Activated CD8-positive, alpha-beta T cell treated with anti-CD3 and anti-CD28 coated beads, Interleukin-2, amount 10 ng/mL, durations not matched to agents 7 days and 5 days (primary cell): ENCODE measurements around the gene ADM. TPM values are rescaled to one million over a fixed set of nuclear protein-coding genes. Genes with fewer than 3 reads are reported as not detected.

Source experiments
- ATAC-seq: fragments of 150-1000 bp; cut with Tn5 transposase; one replicate; pipeline ENCODE4 v1.10.0; 2021; ENCODE audit warnings: moderate library complexity
- CTCF ChIA-PET: fragments of 350-600 bp; sonication (Branson Sonifier 250); formaldehyde crosslinking; loops from one replicate; lab custom pipeline; 2021; ENCODE audit warnings: antibody characterized with exemption; lab: Charles Lee
- POLR2A ChIA-PET: fragments of 350-600 bp; sonication (Branson Sonifier 250); formaldehyde crosslinking; loops from one replicate; lab custom pipeline; 2021; ENCODE audit warnings: antibody characterized with exemption; lab: Charles Lee
- DNase-seq: peaks from one replicate; pipeline ENCODE4 v3.0.0-alpha.2; 2020
- H3K27ac Mint-ChIP-seq: one replicate; pipeline ENCODE4 v1.8.0; 2021; ENCODE audit warnings: mild to moderate bottlenecking, mixed read lengths
- H3K27me3 Mint-ChIP-seq: one replicate; pipeline ENCODE4 v1.8.0; 2021; ENCODE audit warnings: low read depth, mixed read lengths
- H3K36me3 Mint-ChIP-seq: one replicate; pipeline ENCODE4 v1.8.0; 2021; ENCODE audit warnings: low read depth, mixed read lengths
- H3K4me1 Mint-ChIP-seq: one replicate; pipeline ENCODE4 v1.8.0; 2021; ENCODE audit warnings: low read depth, mixed read lengths
- H3K4me3 Mint-ChIP-seq: one replicate; pipeline ENCODE4 v1.8.0; 2021; ENCODE audit warnings: mild to moderate bottlenecking, mixed read lengths
- H3K9me3 Mint-ChIP-seq: one replicate; pipeline ENCODE4 v1.8.0; 2022; ENCODE audit warnings: mixed read lengths; ENCODE audit not compliant: insufficient read depth
- total RNA-seq, 2 experiments: library from RNA; stranded (reverse); gene quantifications; one replicate each; pipeline ENCODE4 v1.2.3, GENCODE V29; 2021

ADM gene
- total RNA-seq, 2 experiments from 2014 or later, result 3.6 to 3.9 TPM

DNA sequence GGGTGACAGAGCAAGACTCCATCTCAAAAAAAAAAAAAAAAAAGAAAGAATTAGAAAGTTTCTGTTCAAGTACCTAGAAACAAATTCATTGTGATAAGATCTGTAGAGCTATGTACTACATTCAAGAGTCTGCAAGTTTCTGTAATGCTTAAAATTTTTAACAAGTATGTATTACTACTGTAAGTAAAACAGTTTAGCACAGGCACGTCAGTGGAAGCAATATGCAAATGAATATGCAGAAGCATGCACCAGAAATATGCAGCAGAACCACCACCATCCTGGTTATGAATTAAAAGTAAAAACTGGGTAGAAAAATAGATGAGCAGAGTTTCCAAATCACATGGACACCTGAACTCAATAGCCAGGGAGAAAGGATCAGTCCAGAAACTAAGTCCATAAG lies 30.1 kb upstream of the ADM start:
- ChIA-PET CTCF (interaction anchor here (0.7 kb wide), 1 partner anchor 657 kb away, joined by 3 read pairs; no protein-coding TSS in a partner anchor), POLR2A (no interaction called here)
- Mint-ChIP-seq H3K36me3 (no peaks in the 10 kb centered on the region), H3K4me3 (no peak overlapping the region), H3K27me3 (peaks cover 3% of the 10 kb centered on the region), H3K9me3 (no peaks in the 10 kb centered on the region), H3K27ac (no peak overlapping the region), H3K4me1 (no peaks in the 10 kb centered on the region)
- DNase-seq, result no peak
- no peak for ATAC-seq

DNA sequence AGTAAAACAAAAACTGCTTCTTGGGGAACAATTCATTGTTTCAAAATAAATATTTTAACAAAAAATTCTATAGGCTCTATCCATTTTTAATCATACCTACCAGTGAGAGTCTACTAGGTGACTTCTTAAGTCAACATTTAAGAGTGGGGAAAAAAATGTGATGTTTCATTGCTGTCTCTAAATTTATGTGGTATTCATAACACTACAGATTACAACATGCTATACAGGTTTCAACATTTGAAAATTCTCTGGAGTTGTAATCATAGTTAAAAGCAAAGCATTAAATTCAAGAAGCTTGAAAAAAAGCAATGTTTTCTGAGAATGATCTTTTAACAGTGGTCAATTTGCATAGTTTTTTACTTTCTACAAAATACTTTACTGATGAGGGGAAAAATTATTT lies 29.2 kb upstream of the ADM start:
- Mint-ChIP-seq H3K9me3 (no peaks in the 10 kb centered on the region), H3K27ac (no peak overlapping the region), H3K4me3 (no peak overlapping the region), H3K4me1 (no peaks in the 10 kb centered on the region), H3K36me3 (no peaks in the 10 kb centered on the region), H3K27me3 (peaks cover 6% of the 10 kb centered on the region)
- ATAC-seq (no peak), DNase-seq (no peak)
- ChIA-PET CTCF (no interaction called here), POLR2A (no interaction called here)

DNA sequence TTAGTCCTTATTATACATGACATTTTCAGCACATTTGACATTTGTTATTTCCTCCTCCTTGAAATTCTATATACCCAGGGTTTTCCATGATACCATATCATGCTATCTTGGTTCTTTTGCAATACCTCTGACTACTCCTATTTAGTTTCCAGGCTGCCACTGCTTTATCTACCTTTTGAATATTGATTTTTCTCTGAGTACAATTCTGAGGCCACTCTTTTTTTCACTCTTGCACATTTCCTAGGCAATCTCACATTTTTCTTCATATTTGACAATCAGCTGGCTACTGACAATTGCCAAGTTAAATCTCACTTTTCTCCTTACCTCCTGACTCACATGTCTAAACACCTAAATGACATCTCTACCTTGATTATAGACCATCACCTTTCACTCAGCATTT lies 22.8 kb upstream of the ADM start:
- Mint-ChIP-seq H3K27me3 (peaks cover 11% of the 10 kb centered on the region), H3K9me3 (no peaks in the 10 kb centered on the region), H3K27ac (no peak overlapping the region), H3K36me3 (no peaks in the 10 kb centered on the region), H3K4me1 (peaks cover 5% of the 10 kb centered on the region), H3K4me3 (no peak overlapping the region)
- ATAC-seq (no peak), DNase-seq (no peak)
- POLR2A ChIA-PET, result no interaction called here
- CTCF ChIA-PET, result no interaction called here

DNA sequence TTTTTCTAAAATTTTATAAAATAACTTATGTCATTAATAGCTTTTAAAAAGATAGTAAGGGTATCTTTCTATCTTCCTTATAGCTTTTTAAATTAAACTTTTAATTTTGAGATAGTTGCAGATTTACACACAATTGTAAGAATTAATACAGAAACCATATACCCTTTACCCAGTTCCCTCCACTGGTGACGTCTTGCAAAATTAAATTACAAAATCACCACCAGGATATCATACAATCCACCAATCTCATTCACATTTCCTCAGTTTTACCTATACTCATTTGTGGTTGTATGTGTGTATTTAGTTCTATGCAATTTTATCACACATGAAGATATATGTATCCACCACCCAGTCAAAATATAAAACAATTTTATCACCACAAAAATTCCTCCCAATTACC lies 20.9 kb upstream of the ADM start:
- ChIA-PET CTCF (interaction anchor here (1.2 kb wide), 1 partner anchor 25 kb away, joined by 3 read pairs; no protein-coding TSS in a partner anchor), POLR2A (no interaction called here)
- H3K4me1 Mint-ChIP-seq, result peaks cover 5% of the 10 kb centered on the region
- peaks cover 11% of the 10 kb centered on the region for H3K27me3 Mint-ChIP-seq
- no peak overlapping the region for H3K27ac Mint-ChIP-seq
- H3K4me3 Mint-ChIP-seq, result no peak overlapping the region
- H3K36me3 Mint-ChIP-seq, result no peaks in the 10 kb centered on the region
- no peak for DNase-seq
- H3K9me3 Mint-ChIP-seq, result no peaks in the 10 kb centered on the region
- no peak for ATAC-seq

DNA sequence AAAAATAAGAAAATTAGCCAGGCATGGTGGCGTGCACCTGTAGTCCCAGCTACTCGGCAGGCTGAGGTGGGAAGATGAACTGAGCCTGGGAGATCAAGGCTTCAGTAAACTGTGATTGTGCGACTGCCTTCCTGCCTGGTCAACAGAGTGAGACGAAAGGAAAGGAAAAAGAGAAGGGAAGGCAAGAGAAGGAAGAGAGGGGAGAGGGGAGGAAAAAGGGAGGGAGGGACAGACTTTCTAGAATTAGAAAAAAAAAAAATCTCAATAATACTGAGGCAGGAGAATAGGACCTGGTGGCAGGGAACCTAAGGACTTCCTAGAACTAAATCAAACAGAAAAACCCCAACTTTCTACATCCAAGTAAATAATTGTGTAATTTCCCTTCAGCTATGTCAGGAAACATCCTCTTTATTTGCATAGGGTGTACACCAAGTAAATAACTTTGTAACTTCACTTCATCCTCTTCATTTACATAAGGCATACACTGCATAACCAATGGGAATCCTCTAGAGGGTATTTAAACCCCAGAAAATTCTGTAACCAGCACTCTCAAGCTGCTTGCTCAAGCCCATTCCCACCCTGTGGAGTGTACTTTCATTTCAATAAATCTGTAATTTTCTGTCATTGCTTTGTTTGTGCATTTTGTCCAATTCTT lies 19.6 kb upstream of the ADM start:
- Mint-ChIP-seq H3K27me3 (peaks cover 12% of the 10 kb centered on the region), H3K4me1 (peaks cover 5% of the 10 kb centered on the region), H3K27ac (no peak overlapping the region), H3K9me3 (no peaks in the 10 kb centered on the region), H3K4me3 (no peak overlapping the region), H3K36me3 (no peaks in the 10 kb centered on the region)
- DNase-seq (no peak), ATAC-seq (no peak)
- POLR2A ChIA-PET, result no interaction called here
- CTCF ChIA-PET, result interaction anchor here (1.2 kb wide), 1 partner anchor 23 kb away, joined by 3 read pairs; no protein-coding TSS in a partner anchor

DNA sequence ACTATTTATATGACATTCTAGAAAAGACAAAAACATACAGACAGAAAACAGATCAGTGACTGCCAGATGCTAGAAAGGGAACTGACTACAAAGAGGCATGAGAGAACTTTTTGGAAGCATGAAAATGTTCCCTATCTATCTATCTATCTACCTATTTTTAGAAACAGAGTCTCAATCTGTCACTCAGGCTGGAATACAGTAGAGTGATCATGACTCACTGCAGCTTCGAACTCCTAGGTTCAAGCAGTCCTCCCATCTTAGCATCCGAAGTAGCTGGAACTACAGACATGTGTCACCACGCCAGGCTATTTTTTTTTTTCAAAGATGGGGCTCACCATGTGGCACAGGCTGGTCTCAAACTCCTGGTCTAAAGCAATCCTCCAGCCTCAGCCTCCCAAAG lies 17.7 kb upstream of the ADM start:
- no peak overlapping the region for H3K27ac Mint-ChIP-seq
- H3K4me3 Mint-ChIP-seq, result no peak overlapping the region
- no peaks in the 10 kb centered on the region for H3K36me3 Mint-ChIP-seq
- peaks cover 10% of the 10 kb centered on the region for H3K4me1 Mint-ChIP-seq
- ChIA-PET POLR2A (interaction anchor here (0.6 kb wide), 1 partner anchor 40 kb away, joined by 3 read pairs; no protein-coding TSS in a partner anchor), CTCF (interaction anchor here (0.6 kb wide), 1 partner anchor 408 kb away, joined by 3 read pairs; no protein-coding TSS in a partner anchor)
- no peaks in the 10 kb centered on the region for H3K9me3 Mint-ChIP-seq
- no peak for ATAC-seq
- no peak for DNase-seq
- H3K27me3 Mint-ChIP-seq, result peaks cover 22% of the 10 kb centered on the region

DNA sequence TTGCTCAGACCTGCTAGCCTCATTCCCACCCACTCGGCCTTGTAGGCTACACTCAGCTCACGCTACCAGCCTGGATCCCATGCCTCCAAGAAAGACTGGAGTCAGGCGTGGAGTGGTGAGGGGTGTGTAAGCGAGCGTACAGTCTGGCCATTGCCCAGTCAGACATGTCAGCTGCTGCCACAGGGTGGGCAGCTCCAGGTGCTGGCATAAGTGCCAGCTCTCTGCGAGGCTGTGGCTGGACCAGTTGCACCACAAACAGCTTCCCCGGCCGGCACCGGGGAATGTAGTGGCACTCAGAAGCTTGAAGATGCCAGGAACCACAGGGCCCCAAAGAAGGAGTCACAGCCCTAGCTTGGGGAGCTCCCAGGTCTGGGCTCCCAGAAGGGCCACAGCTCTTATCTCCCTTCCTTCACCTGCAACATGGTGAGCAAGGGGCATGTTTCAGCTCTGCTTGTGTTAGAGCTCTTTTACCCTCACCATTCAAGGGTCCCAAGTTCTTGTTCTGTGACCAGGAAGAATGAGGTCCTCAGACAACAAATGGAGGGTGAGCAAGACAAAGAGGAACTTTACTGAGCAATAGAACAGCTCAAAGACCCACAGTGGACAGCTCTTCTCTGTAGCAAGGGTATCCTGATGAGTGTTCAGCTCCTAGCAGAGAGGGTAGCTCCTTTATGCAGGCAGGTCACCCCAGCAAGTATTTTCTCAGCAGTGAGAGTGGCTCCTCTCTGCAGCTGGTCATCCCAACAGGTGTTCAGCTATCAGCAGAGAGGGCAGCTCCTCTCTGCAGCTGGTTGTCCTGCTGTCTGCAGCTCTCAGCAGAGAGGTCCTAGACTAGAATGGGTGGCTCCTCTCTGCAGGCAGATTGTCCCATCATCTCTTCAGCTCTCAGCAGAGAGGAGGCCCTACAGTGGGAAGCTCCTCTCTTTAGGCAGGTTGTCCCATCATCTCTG lies 16.8 kb upstream of the ADM start:
- Mint-ChIP-seq H3K4me3 (no peak overlapping the region), H3K27me3 (peaks cover 26% of the 10 kb centered on the region), H3K9me3 (no peaks in the 10 kb centered on the region)

DNA sequence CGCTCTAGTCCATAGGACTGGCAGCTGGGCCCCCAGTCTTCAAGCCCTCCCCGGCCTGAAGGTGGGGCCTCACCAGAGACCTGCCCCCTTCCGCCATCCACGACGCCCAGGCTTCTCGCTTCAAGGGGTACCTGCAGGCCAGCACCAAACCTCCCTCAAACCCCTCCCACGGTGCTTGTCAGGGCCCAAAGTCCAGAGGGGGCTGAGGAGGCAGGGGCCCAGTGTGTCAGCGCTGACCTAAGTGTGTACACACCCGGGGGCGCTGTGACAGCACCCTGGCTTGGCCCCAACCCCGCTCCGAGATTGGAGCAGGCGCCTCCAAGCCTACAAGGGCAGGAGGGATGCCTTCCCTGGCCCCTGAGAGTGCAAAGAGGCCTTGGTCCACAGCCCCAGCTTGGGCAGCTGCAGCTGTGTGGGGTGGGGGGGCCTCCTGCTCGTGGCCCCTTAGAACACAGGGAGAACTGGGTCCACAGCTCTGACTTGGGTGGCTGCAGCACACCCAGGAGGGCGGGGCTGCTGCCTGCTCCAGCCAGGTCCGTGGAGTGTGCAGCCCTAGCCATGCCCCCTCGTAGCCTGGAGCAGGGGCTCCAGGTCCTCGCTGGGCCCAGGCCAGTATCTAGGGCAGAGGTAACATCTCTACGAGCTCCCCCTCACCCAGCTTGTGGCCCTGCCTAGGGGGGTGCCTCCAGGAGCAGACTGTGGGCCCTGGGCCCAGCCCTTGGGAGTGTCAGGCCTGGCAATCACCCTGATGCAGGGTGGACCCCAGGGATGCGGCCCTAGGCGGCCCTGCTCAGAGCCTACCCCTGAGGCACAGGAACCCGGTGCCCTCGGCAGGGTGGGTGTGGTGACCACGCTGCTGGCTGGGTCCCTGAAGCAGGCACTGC lies 15.8 kb upstream of the ADM start:
- CTCF ChIA-PET, result no interaction called here
- Mint-ChIP-seq H3K9me3 (no peaks in the 10 kb centered on the region), H3K27me3 (peaks cover 27% of the 10 kb centered on the region), H3K4me3 (no peak overlapping the region), H3K27ac (no peak overlapping the region), H3K36me3 (no peaks in the 10 kb centered on the region), H3K4me1 (peaks cover 10% of the 10 kb centered on the region)
- POLR2A ChIA-PET, result no interaction called here
- DNase-seq (no peak), ATAC-seq (no peak)

More for the DNA sequence above, 16.8 kb upstream of the ADM start:
- Mint-ChIP-seq H3K4me1 (peaks cover 10% of the 10 kb centered on the region), H3K36me3 (no peaks in the 10 kb centered on the region), H3K27ac (no peak overlapping the region)
- ATAC-seq (no peak), DNase-seq (no peak)
- ChIA-PET CTCF (interaction anchor here (0.7 to 1.1 kb wide), 2 partner anchors 16 to 32 kb away, joined by 4 read pairs; partner anchors contain the start of gene ADM), POLR2A (no interaction called here)

DNA sequence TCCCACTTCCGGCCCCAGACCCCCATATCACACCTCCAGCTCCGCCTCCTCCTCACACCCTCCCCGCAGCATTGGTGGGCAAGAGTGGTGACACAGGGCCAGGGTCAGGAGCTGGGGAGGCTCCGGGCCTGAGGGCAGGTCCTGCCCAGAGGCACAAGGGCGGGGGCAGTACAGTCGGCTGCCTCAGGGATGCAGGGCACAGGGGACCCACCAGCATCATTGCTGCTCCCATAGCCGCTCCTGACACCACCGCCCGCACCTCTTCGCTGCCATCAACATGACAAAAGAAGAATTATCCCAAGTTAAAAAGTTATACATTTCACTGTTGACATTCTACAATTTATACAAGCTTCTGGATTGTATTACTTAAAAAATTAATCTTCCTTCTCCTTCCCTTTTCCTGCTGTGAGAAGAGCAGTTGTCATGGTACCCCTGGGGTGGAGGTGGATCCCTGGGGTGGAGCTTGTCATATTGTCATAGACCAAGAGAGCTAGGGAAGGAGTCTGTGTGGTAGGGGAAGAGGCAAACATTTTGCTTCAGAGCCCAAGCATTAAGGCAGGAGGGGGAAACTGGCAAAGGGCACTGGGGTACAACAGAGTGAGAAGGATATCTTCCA lies 15.0 kb upstream of the ADM start:
- ATAC-seq, result no peak
- no peak overlapping the region for H3K4me3 Mint-ChIP-seq
- peaks cover 12% of the 10 kb centered on the region for H3K4me1 Mint-ChIP-seq
- no peaks in the 10 kb centered on the region for H3K9me3 Mint-ChIP-seq
- H3K36me3 Mint-ChIP-seq, result no peaks in the 10 kb centered on the region
- no peak overlapping the region for H3K27ac Mint-ChIP-seq
- H3K27me3 Mint-ChIP-seq, result peaks cover 26% of the 10 kb centered on the region
- POLR2A ChIA-PET, result no interaction called here
- CTCF ChIA-PET, result interaction anchor here (1.1 to 1.3 kb wide), 2 partner anchors 9 to 18 kb away, joined by 3 read pairs; no protein-coding TSS in a partner anchor
- DNase-seq, result no peak

DNA sequence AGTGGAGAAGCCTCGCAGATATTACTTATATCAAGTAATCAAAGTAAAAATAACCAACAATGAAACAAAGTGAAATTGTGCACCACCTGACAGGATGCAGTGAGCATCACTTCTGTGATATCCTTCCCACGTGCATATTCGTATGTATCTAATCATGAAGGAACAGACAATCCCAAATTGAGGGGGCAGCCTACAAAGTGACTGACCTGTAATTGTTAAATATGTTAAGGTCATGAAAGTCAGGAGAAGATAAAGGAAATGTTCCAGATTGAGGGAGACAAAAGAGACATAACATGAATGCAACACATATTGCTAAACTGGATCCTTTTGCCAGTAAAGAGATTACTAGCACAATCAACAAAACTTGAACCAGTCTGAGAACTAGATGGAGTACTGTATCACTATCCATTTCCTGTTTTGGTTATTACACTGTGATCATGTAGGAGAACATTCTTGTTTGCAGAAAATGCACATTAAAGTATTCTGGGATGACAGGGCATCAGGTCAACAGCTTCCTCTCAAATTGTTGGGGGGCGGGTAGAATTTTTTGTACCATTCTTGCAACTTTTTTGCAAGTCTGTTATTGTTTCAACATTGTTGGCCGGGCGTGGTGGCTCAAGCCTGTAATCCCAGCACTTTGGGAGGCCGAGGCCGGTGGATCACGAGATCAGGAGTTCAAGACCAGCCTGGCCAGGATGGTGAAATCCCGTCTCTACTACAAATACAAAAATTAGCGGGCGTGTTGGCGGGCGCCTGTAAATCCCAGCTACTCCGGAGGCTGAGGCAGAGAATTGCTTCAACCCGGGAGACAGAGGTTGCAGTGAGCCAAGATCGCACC lies 12.9 kb upstream of the ADM start:
- DNase-seq (no peak), ATAC-seq (no peak)
- Mint-ChIP-seq H3K27me3 (peaks cover 43% of the 10 kb centered on the region), H3K4me3 (no peak overlapping the region), H3K9me3 (no peaks in the 10 kb centered on the region), H3K27ac (no peak overlapping the region), H3K36me3 (no peaks in the 10 kb centered on the region), H3K4me1 (peaks cover 16% of the 10 kb centered on the region)
- ChIA-PET CTCF (interaction anchor here (0.7 to 1.6 kb wide), 4 partner anchors 11 to 757 kb away, joined by 3 to 5 read pairs (median 4); no protein-coding TSS in a partner anchor), POLR2A (no interaction called here)
